HFFc6 (cell line): Measurements from ENCODE around the gene PPARGC1A. TPM values are rescaled to one million over a fixed set of nuclear protein-coding genes. Genes with fewer than 3 reads are reported as not detected.

Experiments
- DNase-seq: peaks from one replicate; pipeline ENCODE4 v3.0.0-alpha.2; 2018
- H3K27ac Mint-ChIP-seq: 2 replicates; pipeline ENCODE4 v1.8.0; 2020; ENCODE audit warnings: mild to moderate bottlenecking, mixed read lengths
- H3K27me3 Mint-ChIP-seq: 2 replicates; pipeline ENCODE4 v1.8.0; 2021; ENCODE audit warnings: mild to moderate bottlenecking, moderate library complexity, mixed read lengths; ENCODE audit not compliant: insufficient read depth
- H3K36me3 Mint-ChIP-seq: 2 replicates; pipeline ENCODE4 v1.8.0; 2021; ENCODE audit warnings: low read depth, mixed read lengths
- H3K4me1 Mint-ChIP-seq: 2 replicates; pipeline ENCODE4 v1.8.0; 2020; ENCODE audit warnings: low read depth, mixed read lengths
- H3K4me3 Mint-ChIP-seq: 2 replicates; pipeline ENCODE4 v1.8.0; 2020; ENCODE audit warnings: mild to moderate bottlenecking, moderate library complexity, mixed read lengths
- H3K9me3 Mint-ChIP-seq: 2 replicates; pipeline ENCODE4 v1.8.0; 2020; ENCODE audit warnings: mild to moderate bottlenecking, mixed read lengths
- total RNA-seq, 6 experiments: library from RNA; stranded (reverse); fragmentation: NEBNext Ultra II Directional; extraction: Animal tissue kit (Norgen Biotek cat#: 25700); gene quantifications; 2 replicates in 1 of 6; 3 replicates in 5 of 6; pipeline ENCODE4 v1.2.3, GENCODE V29; 2021
- TF ChIP-seq, protein P1 (sequence below): fragments of 200-600 bp; sonication (generic); IDR thresholded peaks from 2 replicates; pipeline ENCODE4 v1.5.0; 2021; ENCODE audit warnings: antibody characterized with exemption, mild to moderate bottlenecking

The PPARGC1A gene
- total RNA-seq, 6 experiments from 2014 or later: not detected

GRCh38 chr4:23773884-23774636 lies 115.8 kb downstream of the PPARGC1A start:
- no peak for DNase-seq
- no peaks in the 10 kb centered on the region; the same call in 1 of the 2 replicates for H3K27me3 Mint-ChIP-seq
- TF ChIP-seq, protein P1, sequence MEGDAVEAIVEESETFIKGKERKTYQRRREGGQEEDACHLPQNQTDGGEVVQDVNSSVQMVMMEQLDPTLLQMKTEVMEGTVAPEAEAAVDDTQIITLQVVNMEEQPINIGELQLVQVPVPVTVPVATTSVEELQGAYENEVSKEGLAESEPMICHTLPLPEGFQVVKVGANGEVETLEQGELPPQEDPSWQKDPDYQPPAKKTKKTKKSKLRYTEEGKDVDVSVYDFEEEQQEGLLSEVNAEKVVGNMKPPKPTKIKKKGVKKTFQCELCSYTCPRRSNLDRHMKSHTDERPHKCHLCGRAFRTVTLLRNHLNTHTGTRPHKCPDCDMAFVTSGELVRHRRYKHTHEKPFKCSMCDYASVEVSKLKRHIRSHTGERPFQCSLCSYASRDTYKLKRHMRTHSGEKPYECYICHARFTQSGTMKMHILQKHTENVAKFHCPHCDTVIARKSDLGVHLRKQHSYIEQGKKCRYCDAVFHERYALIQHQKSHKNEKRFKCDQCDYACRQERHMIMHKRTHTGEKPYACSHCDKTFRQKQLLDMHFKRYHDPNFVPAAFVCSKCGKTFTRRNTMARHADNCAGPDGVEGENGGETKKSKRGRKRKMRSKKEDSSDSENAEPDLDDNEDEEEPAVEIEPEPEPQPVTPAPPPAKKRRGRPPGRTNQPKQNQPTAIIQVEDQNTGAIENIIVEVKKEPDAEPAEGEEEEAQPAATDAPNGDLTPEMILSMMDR: no peak
- H3K4me1 Mint-ChIP-seq: no peaks in the 10 kb centered on the region
- H3K36me3 Mint-ChIP-seq: no peaks in the 10 kb centered on the region
- H3K4me3 Mint-ChIP-seq: no peak overlapping the region
- peaks cover 39% of the 10 kb centered on the region for H3K9me3 Mint-ChIP-seq
- no peak overlapping the region for H3K27ac Mint-ChIP-seq

DNA sequence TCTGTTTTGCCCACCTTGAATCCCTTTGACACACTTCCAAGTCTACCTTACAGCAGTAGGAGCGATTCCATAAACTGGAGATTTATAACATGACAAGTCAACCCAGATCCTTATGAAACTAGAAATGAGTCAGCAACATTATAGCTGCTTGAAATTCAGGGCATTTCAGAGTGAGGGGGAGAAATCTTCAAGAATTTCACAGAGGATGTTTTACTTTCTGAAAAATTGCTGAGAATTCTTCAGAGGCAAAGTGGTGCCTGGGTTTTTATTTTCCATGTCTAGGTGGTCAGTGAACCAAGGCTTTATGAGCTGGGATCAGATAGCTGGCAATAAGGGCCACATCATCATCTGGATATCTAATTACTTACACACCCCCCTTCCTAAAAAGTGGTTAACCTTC lies 119.8 kb downstream of the PPARGC1A start:
- DNase-seq: no peak
- TF ChIP-seq, protein P1: no peak
- Mint-ChIP-seq H3K27ac (no peak overlapping the region), H3K36me3 (no peaks in the 10 kb centered on the region), H3K4me3 (no peak overlapping the region), H3K9me3 (peaks cover 31% of the 10 kb centered on the region), H3K4me1 (no peaks in the 10 kb centered on the region), H3K27me3 (no peaks in the 10 kb centered on the region; the same call in 1 of the 2 replicates)

DNA sequence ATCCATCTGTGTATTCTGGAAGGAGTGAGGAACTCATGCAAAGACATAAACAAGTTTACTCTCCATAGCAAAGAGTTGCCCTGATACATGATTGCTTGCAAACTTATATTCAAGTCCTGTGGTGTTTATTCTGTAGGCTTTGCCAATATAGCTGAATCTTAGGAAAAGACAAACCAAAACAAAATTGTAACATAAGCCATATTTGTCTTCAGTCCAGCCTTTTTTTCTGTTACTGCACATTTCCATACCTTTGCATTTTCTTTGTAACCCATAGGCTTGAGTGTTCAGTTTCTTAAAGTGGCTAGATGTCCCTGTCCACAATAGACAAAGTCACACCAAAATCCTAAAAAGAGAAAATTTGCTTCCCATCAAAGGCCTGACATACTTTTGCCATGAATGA lies 120.4 kb downstream of the PPARGC1A start:
- H3K27ac Mint-ChIP-seq: no peak overlapping the region
- TF ChIP-seq, protein P1: no peak
- H3K4me1 Mint-ChIP-seq: no peaks in the 10 kb centered on the region

DNA sequence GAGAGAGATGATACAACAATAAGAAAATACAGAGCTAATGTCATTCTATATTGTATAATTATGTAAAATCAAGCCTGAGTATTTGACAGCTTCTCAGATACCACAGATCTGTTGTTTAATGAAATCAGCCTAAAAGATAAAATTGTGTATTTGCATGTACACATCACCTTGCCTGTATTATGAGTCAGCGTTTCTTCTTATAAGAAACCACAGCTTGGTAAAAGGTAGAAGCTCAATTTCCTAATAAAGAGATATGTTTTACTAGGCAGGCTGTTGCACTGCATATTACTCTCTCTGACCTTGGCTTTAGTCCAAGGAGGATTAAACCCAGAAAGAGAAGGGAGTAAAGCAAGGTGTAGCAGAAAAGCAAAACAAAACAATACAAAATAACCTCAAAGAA lies 121.3 kb downstream of the PPARGC1A start:
- Mint-ChIP-seq H3K27ac (no peak overlapping the region), H3K36me3 (no peaks in the 10 kb centered on the region), H3K4me3 (no peak overlapping the region), H3K27me3 (no peaks in the 10 kb centered on the region; the same call in 1 of the 2 replicates), H3K4me1 (no peaks in the 10 kb centered on the region), H3K9me3 (peaks cover 34% of the 10 kb centered on the region)
- no peak for DNase-seq
- TF ChIP-seq, protein P1: no peak

More for the DNA sequence above, 120.4 kb downstream of the PPARGC1A start:
- no peak for DNase-seq
- Mint-ChIP-seq H3K4me3 (no peak overlapping the region), H3K9me3 (peaks cover 34% of the 10 kb centered on the region), H3K27me3 (no peaks in the 10 kb centered on the region; the same call in 1 of the 2 replicates), H3K36me3 (no peaks in the 10 kb centered on the region)

GRCh38 chr4:23766344-23766743 lies 123.5 kb downstream of the PPARGC1A start:
- Mint-ChIP-seq H3K4me3 (no peak overlapping the region), H3K4me1 (no peaks in the 10 kb centered on the region), H3K27ac (no peak overlapping the region), H3K9me3 (peaks cover 39% of the 10 kb centered on the region), H3K27me3 (no peaks in the 10 kb centered on the region; the same call in 1 of the 2 replicates), H3K36me3 (no peaks in the 10 kb centered on the region)
- DNase-seq: no peak
- TF ChIP-seq, protein P1: no peak
